Activated T-helper 1 cell treated with Interleukin-2 at 50 U/mL for 16 hours (primary cell): ENCODE measurements around the gene SH3BP4.

ENCODE experiments used
- DNase-seq: peaks from one replicate; pipeline ENCODE4 v3.0.0-alpha.2; 2020; ENCODE audit warnings: low read depth

Gene SH3BP4

DNA sequence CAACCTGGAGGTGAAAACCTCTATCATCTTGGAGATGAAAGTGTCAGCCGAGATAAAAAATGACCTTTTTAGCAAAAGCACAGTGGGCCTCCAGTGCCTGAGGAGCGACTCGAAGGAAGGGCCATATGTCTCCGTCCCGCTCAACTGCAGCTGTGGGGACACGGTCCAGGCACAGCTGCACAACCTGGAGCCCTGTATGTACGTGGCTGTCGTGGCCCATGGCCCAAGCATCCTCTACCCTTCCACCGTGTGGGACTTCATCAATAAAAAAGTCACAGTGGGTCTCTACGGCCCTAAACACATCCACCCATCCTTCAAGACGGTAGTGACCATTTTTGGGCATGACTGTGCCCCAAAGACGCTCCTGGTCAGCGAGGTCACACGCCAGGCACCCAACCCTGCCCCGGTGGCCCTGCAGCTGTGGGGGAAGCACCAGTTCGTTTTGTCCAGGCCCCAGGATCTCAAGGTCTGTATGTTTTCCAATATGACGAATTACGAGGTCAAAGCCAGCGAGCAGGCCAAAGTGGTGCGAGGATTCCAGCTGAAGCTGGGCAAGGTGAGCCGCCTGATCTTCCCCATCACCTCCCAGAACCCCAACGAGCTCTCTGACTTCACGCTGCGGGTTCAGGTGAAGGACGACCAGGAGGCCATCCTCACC is 90.2 kb downstream of the SH3BP4 start:
- DNase-seq: no peak

DNA sequence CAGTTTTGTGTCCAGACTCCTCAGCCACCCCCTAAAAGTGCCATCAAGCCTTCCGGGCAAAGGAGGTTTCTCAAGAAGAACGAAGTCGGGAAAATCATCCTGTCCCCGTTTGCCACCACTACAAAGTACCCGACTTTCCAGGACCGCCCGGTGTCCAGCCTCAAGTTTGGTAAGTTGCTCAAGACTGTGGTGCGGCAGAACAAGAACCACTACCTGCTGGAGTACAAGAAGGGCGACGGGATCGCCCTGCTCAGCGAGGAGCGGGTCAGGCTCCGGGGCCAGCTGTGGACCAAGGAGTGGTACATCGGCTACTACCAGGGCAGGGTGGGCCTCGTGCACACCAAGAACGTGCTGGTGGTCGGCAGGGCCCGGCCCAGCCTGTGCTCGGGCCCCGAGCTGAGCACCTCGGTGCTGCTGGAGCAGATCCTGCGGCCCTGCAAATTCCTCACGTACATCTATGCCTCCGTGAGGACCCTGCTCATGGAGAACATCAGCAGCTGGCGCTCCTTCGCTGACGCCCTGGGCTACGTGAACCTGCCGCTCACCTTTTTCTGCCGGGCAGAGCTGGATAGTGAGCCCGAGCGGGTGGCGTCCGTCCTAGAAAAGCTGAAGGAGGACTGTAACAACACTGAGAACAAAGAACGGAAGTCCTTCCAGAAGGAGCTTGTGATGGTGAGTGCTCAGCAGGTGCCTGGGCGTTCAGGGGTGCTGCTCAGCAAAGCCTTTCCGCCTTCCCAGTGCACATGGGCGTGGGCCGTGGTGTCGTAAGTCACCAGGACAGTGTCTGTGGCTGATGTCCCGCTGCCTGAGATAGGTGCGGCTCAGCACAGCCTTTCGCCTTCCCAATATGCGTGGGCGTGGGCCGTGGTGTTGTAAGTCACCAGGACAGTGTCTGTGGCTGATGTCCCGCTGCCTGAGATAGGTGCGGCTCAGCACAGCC is 91.0 kb downstream of the SH3BP4 start:
- DNase-seq: no peak

DNA sequence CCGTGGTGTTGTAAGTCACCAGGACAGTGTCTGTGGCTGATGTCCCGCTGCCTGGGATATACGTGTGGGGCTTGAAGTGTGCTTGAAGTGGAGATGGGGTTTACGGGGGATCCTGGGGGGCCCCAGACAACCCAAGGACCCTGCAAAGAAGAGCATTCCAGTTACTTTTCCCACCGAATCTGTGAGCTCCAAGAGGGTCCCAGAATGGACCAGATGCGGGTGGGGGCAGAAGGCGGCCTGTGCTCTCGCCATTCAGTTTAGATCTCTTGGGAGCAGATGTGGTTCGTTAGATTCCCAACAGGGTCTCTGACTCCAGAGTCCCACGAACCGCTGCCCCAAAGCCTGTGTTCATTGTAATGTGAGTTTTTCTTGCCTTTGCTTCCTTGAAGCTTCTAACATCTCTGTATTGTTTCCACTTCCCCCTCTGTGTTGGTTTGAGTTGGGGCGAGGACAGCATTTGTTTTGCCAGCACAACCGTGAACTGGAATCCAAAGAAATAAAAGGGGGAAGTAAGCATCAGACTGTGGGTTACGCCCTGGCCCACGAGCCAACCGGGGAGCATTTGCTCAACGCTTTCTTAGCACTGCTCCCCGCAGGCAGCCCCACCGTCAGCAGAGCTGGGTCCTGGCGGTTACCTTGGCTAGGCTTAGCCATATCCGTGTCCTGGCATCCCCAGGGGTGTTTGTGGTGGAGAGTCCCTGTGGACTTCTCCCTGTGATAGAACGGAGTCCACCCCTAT is 92.1 kb downstream of the SH3BP4 start:
- no peak for DNase-seq

DNA sequence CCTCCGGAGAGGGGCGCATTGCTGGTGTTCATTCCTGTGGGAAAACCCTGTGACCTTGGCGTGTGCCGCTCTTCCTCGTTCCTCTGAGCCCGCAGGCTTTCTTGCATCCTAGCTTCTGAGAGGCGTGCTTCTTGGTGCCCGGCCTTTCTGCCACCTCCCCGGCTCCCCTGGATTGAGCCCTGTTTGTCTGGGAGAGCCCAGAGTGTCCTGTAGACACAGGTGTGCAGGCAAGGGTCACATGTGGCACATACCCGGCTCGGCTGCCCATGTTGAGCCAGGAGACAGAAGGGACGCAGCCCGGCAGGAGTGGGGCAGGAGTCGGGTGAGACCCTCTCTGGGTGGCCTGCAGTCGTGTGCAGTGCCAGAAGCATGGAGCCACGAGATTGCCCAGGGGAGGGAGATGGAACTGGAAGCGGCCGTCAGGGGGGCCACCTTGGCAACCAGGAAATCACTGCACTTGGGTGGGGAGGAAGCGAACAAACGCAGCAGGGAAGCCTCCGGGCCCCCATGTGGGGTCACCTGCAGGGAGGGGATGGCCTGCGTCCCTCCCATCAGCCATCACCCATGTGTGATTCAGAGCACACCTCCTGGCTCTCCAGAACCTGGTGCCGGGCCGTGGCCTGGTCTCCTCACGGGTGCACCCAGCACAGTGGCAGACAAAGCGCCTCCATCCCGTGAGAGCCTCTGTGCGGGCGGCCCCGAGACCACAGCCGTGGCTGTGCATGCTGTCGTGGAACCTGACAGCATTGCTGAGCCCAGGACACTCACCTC is 92.9 kb downstream of the SH3BP4 start:
- DNase-seq: no peak

DNA sequence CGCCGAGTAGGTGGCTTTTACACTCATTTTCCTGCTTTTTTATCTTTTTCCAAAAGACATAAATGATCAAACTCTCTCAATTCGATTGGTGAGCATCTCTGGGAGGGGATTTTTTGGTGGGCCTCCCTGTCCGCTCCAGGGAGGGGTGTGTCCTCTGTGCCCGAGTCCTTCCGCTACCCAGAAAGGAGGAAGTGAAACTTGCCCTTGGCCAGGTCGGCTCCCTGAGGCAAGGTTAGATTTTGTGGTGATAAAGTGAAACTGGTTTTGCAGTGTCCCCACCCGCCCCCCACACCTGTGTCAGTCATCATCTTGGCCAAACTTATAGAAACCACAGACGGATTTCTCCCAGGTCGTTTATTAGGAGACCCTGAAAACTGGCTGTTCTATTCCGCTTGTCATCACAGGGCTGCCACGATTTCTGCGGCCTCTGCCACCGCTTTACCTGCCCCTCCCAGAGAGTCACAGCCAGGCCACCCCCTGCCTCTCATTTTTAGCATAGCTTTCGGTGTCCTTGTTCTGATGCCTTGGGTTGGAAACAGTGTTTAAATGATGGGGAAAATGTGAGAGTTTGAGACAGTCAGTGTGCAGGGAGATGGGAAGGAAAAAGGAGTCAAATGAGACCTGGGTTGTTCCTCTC is 93.6 kb downstream of the SH3BP4 start:
- no peak for DNase-seq

DNA sequence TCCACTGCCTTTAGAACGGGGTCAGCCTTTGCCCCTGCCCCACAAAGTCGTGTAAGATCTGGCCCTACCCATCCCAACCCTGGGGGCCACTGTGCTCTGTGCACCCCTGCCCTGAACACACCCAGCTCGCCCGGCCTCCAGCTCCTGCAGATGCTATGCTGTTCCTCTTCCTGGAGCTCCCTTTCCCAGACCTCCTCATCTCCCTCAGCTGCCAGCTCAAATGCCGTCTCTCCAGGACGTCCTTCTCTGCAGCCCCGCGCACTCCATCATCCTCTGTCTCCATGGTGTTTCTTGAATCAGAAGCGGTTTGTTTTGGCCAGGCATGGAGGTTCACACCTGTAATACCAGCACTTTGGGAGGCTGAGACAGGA is 94.1 kb downstream of the SH3BP4 start:
- DNase-seq: no peak

DNA sequence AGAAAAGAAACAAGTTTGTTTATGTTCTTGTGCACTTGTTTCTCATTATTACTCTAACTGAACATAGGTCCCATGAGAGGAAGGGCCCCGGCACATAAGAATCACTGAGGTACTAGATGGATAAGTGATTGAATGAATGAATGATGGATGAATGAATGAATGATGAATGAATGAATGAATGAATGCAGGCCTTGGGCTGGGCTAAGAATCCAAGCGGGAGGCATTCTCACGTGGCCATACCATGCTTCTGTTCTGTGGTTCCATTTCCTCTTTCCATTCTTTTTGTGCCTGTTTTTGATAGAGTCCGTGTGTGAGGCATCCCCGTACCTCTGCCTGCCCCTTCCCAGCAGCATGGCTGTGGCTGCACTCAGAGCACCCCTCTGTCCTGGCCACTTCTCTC is 94.8 kb downstream of the SH3BP4 start:
- DNase-seq: no peak

DNA sequence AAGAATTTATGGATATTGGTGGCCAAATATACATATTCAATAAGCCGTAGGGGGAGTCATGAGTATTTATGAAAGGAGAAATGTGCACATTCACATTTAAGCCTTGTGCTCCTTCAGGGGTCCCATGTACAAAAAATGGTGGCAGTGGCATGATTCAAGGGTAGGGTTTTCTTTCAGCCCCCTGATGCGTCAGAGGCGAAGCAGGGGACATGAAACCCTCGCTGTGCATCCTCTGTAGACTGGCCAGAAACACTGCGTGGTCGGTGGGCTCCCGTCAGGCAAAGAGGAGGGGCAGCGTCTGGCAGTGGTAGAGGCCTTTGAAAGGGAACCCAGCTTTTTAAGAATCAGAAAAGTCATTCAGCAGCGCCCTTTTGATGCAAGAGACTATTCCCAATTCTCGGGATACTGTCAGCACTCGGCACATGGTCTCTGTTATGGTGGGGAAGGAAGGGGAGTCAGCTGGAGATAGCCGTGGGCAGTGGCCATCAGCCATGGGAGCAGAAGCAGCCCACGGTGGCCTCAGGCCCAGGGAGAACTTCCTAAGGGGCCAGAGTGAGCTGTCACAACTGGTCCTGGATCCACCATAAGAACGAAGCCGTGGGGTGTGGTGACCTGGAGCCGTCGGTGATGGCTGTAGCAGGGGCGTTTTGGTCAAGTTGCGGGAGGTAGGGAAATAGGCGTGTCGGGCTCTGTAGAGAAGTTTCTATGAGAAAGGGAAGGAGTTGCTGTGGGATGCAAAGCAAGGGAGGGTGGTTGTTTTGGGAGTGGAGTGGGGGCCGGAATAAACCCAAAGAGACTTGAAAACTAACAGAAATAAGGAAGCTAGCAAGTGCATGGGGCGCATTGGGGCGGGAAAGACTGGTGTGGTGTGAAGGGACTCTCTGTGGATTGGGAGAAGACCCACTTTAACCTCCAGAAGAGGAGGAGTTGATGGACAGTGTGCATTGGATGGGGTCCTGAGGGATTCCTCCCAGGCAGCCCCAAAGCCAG is 95.6 kb downstream of the SH3BP4 start:
- DNase-seq: no peak

DNA sequence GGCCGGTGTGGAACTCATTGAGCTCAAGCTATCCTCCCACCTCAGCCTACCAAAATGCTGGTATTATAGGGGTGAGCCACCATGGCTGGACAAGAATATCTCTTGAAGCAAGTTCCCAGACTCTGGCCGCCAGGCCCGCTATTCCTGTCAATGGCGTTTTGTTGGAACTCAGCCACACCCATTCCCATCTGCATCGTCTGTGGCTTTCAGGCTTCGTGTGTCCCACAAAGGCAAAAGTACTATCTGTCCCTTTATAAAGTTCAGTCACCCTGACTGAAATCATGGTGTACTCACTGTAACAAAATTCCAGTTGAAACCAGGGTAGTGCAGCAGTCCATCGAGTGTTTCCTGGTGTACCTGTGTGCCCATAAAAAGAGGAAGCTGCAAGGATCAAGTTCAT is 96.7 kb downstream of the SH3BP4 start:
- DNase-seq: no peak

DNA sequence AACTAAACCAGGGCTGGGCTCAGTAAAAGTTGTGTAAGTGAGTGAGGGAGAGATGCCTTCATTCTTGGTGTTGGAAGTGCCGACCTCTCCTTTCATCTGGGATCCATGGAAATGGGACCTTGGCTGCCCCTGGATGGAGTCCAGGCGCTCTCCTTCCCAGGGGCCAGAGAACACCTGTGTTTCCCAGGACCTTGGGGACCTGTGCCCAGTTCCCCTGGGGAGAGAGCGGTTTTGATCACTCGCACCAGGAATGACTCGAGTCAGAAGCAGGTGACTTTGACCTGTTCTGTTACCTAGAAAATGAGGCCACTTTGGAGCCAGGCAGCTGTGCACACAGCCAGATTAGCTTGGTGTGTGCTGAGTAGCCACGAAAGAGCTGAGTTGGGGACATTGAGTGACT is 97.3 kb downstream of the SH3BP4 start:
- no peak for DNase-seq

DNA sequence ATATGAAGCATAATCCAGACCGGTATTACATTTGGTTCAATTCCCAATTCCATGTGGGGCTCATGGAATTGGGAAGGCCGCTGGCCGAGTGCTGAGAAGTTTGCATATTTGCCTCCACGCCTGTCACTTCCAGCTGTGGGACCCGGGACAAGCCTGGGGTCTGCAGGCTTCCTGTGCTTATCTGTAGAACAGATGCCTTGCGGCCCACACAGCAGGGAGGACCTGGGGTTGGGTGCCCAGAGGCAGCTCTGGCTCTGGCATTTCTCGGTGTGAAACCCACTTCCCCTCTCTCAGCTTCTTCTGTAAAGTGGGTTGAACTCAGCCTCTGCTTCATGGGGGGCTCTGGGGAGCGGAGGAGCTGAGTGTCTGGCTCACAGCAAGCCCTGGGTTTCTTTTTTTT is 97.9 kb downstream of the SH3BP4 start:
- no peak for DNase-seq

DNA sequence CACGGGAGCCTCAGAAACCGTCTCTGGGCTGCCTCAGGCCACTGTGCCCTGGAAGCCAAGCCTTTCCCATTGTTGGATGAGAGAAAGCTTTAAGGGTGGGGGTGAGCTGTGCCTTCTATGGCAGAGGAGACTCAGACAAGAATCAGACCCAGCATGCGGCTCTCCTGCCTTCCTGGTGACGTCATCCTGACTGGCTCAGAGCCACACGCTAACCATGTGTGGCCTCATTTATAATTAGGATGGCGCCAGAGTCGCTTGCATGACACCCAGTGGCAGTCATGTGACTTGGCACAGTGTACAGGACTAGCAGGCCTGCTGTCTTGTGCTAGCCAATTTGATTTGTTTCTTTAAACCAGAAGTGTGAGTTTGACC is 99.1 kb downstream of the SH3BP4 start:
- DNase-seq: no peak

DNA sequence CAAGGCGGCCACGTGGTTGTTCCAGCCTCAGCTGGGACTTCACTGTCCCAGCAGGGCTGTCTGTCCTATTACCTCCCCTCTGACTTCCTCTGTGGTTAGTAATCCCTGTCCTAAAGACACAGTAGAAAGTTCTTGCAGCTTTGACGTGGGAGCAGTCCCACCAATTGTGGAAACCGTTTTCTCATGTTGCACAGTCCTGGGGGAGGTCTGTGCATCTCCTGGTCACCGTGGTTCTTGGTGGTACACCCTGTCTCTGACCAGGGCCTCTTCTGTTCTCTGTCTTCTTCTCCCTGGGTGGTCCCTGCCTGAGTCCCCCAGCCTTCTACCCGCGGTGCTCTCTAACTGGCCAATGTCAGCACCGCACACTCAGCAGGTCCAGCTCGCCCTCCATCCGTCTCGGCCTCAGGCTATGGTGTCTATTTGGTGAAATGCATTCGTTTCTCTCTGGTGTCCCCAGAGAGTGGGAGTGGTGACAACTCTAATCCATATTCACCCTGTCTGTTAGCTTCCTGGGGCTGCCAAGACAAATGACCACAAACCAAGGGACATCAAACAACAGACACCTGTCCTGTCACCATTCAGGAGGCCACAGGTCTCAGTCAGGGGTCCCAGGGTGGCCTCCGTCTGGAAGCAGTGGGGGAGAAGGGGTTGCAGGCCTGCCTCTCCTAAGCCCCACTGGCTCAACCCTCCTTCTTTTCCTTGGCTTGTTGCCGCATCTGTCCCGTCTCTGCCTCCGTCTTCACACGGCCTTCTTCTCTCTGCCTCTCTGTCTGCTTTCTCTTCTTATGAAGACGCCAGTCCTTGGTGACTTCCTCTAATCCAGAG is 99.8 kb downstream of the SH3BP4 start:
- DNase-seq: no peak

DNA sequence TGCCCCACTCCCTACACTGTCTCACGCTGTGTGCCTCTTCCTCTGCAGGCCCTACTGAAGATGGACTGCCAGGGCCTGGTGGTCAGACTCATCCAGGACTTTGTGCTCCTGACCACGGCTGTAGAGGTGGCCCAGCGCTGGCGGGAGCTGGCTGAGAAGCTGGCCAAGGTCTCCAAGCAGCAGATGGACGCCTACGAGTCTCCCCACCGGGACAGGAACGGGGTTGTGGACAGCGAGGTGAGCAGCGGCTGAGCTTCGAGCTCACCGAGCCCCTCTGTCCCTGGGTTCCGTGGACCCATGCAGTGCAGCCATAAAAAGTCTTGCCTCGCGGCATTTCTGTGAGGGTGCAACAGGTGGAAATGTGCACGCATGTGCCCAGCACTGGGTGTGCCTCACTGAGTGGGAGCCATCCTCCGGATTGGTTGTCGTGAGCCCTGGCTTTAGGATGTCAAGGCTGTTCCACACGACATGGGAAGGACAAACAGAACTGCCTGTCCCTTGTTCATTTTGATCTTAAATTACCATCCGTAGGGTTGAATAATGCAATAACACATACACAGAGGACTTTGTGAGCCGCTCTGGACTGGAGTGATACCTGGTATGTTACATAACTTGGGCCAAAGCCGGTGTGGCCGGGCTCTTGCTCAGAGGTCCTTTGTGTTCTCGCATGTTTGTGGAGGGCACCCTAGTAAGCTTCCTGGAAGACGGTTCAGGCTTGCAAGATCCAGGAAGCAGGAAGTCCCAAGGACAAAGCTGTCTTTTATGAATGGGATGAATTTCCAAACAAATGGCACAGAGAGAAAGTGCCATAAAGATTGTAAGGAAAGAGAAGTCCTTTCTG is 100.9 kb downstream of the SH3BP4 start:
- no peak for DNase-seq

DNA sequence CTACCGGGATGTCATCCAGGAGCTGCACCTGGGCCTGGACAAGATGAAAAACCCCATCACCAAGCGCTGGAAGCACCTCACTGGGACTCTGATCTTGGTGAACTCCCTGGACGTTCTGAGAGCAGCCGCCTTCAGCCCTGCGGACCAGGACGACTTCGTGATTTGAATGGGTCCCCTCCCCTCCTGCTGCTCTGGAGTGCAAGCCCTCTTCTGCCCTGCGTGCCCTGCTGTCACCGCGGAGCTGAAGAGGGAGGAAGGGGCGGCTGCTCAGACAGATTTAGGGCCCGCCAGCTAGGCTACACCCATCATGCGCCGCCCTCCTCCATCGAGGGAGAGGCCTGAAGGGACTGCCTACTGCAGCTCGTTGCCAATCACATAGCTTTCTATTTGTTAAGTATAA is 101.8 kb downstream of the SH3BP4 start:
- no peak for DNase-seq

DNA sequence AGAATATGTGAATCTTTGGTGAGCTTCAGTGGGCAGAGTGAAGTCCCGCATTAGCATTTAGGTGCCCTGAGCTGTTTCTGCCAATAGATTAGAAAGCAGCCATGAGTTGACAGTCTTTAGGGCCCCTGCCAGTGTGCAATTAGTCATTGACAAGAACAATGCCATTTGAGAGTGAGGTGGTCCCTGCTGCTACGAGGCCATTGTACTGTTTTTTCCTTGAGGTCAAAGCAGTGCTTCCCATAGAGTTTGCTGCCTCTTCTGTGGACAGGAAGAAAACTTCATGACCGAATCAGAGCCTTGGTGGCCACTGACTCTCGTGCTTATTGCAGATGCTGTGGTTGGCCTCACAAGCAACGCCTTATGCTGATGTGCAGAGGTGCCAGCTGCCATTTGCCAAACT is 102.7 kb downstream of the SH3BP4 start:
- no peak for DNase-seq

DNA sequence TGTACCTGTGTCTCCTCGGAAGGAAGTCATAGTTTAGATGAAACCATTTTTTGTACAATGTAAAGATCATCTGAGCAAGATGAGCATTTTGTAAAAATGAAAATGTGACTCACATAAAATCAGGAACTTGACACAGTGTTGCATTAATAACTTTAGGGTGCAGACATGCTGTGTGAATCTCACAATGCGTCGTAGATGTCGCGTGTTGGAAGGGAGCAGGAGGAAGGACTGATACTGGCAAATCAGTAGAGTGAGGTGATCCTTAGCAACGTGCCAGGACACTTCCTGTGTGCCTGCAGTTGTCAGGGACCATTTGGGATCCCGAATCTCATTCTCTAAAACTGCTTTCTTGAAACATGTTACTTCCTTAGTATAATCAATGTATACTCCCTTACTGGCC is 103.1 kb downstream of the SH3BP4 start:
- no peak for DNase-seq

DNA sequence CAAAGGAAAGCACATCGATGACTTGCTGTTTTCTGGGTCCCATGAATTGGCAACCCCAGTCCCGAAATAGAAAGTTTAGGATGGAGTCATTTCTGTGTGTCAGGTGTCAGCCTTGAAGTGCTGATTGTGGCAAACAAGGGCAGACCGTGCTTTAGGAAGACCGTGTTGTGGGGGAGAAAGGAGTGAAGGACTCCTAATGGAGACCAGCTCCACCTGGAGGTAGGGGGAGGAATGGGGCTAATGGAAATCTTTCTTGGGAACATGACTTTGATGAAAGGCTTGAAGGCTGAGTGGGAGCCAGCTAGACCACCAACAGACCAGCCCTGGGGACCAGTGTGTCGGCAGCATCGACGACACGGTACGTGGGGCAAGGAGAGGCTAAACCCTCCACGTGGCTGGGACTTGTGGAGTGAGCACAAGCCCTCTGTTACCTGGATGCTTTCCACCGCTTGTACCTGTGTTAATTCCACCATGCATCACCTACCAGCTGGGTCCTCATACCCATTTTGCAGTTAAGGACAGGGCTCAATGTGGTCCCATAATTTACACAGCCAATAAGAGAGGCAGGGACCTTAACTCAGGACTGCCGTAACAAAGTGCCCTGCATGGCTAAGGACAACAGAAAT is 104.2 kb downstream of the SH3BP4 start:
- DNase-seq: no peak
